ENCODE measurements around the gene UHRF2. TPM values are rescaled to one million over a fixed set of nuclear protein-coding genes. Genes with fewer than 3 reads are reported as not detected.

The UHRF2 gene
- total and polyA plus RNA-seq, 2 donors (not counting 3 experiments of a cell fraction or from before 2014, with no cell fraction given) = 63.5 to 101 TPM

DNA sequence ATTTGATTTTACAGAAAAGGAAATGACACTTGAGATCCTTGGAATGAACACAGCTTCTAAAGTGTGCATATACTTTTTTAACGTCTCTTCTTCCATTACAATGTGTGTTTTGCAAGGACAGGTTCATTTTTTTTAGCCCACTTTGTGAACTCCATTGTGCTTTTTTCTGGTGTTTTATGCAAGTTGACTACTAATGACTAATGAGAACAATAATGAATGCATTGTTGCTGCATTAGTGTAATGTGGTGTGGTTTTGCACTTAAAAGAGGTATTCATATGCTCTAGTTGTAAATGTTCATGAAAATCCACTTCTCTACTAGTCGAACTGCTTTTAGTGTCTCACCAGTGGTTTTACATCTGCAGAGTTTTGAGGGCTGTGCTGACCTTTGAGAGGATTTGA lies 93.6 kb downstream of the UHRF2 start:
- POLR2A ChIA-PET = no interaction called here
- Histone ChIP-seq H3K4me3 (replicated peaks in 1 of 3; ENCODE audit: insufficient read depth in 1 of 3, low read depth in 1 of 3, low read length in 3 of 3) (no peak overlapping the region), H3K27me3 (ENCODE audit: control insufficient read depth in 2 of 2, insufficient read depth in 2 of 2, low read length in 2 of 2) (no peaks in the 10 kb centered on the region), H3K27ac (ENCODE audit: insufficient read depth, low read depth, low read length) (no peak overlapping the region), H3K9ac (replicated peaks; ENCODE audit: extremely low read depth, insufficient read depth, low read length) (no peak overlapping the region), H3K36me3 (ENCODE audit: control insufficient read depth in 2 of 2, extremely low read depth in 1 of 2, insufficient read depth in 2 of 2, low read length in 2 of 2) (peaks cover 15 to 35% of the 10 kb centered on the region in 2 experiments), H3K9me1 (replicated peaks; ENCODE audit: control insufficient read depth, extremely low read depth, insufficient read depth, low read length) (no peaks in the 10 kb centered on the region), H3K79me2 (ENCODE audit: control insufficient read depth, insufficient read depth, low read length) (peaks cover 2% of the 10 kb centered on the region), H4K20me1 (replicated peaks; ENCODE audit: control insufficient read depth, extremely low read depth, insufficient read depth, low read length) (no peaks in the 10 kb centered on the region), H3K4me2 (ENCODE audit: insufficient read depth, low read length) (no peak overlapping the region), H2AFZ (ENCODE audit: low read depth, low read length) (no peak overlapping the region), H3K4me1 (ENCODE audit: control insufficient read depth, extremely low read depth, insufficient read depth, low read length) (peaks cover 3% of the 10 kb centered on the region), H3K9me3 (replicated peaks; ENCODE audit: control insufficient read depth, insufficient read depth, low read length) (no peaks in the 10 kb centered on the region)
- CTCF ChIA-PET = interaction anchor here (1.1 kb wide), 1 partner anchor 61 kb away, joined by 3 read pairs; no protein-coding TSS in a partner anchor
- BruUV-seq (replicated peaks) = TSS peak; percentile 24
- FAIRE-seq (no peak), DNase-seq (ENCODE audit: low read depth, low spot score) (no peak)
- dilution Hi-C loops (cut with MboI; ENCODE audit: extremely low pct_ligation_motif_present, low sequenced_read_pairs) (no loop called here), intact Hi-C loops (cut with micrococcal nuclease) (no loop called here)
- TF ChIP-seq FOS (IDR thresholded peaks at IDR 0.05; ENCODE audit: borderline replicate concordance, insufficient read depth, low read length) (no peak), EZH2 (IDR thresholded peaks at IDR 0.05; ENCODE audit: borderline replicate concordance, low read depth, low read length, severe bottlenecking) (no peak), MYC (IDR thresholded peaks at IDR 0.05; ENCODE audit: low read depth, low read length) (no peak), POLR2AphosphoS5 (IDR thresholded peaks at IDR 0.05; ENCODE audit: insufficient read depth, low read depth, low read length) (no peak), GATA2 (IDR thresholded peaks at IDR 0.05; ENCODE audit: insufficient read depth, insufficient read length, low read depth, low read length) (no peak), JUN (IDR thresholded peaks at IDR 0.05; ENCODE audit: borderline replicate concordance, insufficient read depth, insufficient read length, low read depth) (no peak), POLR2A (IDR thresholded peaks at IDR 0.05; ENCODE audit: low read depth, low read length) (no peak)
- TF ChIP-seq, protein P1, sequence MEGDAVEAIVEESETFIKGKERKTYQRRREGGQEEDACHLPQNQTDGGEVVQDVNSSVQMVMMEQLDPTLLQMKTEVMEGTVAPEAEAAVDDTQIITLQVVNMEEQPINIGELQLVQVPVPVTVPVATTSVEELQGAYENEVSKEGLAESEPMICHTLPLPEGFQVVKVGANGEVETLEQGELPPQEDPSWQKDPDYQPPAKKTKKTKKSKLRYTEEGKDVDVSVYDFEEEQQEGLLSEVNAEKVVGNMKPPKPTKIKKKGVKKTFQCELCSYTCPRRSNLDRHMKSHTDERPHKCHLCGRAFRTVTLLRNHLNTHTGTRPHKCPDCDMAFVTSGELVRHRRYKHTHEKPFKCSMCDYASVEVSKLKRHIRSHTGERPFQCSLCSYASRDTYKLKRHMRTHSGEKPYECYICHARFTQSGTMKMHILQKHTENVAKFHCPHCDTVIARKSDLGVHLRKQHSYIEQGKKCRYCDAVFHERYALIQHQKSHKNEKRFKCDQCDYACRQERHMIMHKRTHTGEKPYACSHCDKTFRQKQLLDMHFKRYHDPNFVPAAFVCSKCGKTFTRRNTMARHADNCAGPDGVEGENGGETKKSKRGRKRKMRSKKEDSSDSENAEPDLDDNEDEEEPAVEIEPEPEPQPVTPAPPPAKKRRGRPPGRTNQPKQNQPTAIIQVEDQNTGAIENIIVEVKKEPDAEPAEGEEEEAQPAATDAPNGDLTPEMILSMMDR (IDR thresholded peaks at IDR 0.05; ENCODE audit: extremely low read depth in 1 of 2, insufficient read depth in 1 of 2, low read depth in 1 of 2, low read length in 2 of 2) = no peak
- TF ChIP-seq, protein P2, sequence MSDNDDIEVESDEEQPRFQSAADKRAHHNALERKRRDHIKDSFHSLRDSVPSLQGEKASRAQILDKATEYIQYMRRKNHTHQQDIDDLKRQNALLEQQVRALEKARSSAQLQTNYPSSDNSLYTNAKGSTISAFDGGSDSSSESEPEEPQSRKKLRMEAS (IDR thresholded peaks at IDR 0.05; ENCODE audit: insufficient read depth, insufficient read length) = no peak
